GM18858 (cell line): Measurements from ENCODE around the gene RABEP2.
A peak's percentile ranks its signal among the peaks of the same experiment; 100 is the strongest.
"Not testable (repeated sequence)": the region's sequence is repeated elsewhere in the genome, so short reads cannot be mapped to it uniquely, and the experiment has no call there.

ENCODE experiments used
- ATAC-seq: cut with Tn5 transposase; IDR thresholded peaks from one replicate; pipeline ENCODE4 v1.9.1; 2021; ENCODE audit not compliant: unreplicated experiment

The RABEP2 gene

GRCh38 chr16:28879841-28880588, 45.0 kb downstream of the RABEP2 start:
- ATAC-seq = peak; percentile 74

DNA sequence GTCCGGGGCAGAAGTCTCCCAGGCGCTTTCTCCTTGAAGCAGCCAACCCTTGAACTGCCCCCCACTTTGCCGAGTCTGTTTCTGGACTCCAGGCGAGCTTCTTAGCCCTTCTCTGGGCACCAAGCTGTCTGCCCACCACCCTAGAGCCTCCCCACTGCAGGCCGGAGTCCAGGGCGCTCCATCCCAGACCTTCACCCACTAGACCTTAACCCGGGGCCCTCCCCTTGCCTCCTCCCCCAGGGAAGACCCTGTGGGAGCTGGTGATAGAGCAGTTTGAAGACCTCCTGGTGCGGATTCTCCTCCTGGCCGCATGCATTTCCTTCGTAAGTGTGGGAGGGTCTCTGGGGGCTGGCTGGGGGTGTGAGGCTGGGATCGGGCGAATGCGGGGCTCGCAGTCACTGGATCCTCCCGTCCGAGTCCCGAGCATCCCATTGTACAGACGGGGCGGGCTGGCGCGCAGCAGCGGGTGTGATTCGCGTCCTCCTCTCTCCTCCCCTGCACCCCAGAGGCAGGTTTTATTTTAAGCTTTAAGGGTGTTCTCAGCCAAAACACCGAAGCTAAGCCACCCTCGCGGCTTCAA, 45.7 kb downstream of the RABEP2 start:
- peak; percentile 18 for ATAC-seq

GRCh38 chr16:28878083-28878926, 46.7 kb downstream of the RABEP2 start, which contains the start of gene ATP2A1:
Gene ATP2A1 (plus strand): TSS chr16:28878488. CDS start chr16:28878672, 184 bp downstream.
- no peak for ATAC-seq

DNA sequence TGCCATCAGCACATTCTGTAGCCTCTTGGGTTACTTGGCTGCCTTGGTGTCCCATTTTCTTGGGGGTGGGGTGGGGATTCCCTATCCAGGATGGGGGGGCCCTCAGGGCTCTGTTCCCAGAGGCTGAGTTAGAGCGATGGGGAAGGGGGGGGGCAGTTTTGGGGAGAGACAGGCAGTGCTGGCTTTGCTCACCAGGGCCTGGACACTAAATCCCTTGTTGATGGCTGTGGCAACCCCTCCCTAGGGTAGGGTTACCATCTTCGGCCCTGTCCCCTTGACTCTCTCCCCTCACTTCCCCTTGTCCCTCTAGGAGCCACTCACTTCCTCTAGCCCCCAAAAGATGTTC, 47.4 kb downstream of the RABEP2 start:
- no peak for ATAC-seq

- no peak for ATAC-seq
Measured at GRCh38 chr16:28876973-28877654, 47.9 kb downstream of the RABEP2 start.

DNA sequence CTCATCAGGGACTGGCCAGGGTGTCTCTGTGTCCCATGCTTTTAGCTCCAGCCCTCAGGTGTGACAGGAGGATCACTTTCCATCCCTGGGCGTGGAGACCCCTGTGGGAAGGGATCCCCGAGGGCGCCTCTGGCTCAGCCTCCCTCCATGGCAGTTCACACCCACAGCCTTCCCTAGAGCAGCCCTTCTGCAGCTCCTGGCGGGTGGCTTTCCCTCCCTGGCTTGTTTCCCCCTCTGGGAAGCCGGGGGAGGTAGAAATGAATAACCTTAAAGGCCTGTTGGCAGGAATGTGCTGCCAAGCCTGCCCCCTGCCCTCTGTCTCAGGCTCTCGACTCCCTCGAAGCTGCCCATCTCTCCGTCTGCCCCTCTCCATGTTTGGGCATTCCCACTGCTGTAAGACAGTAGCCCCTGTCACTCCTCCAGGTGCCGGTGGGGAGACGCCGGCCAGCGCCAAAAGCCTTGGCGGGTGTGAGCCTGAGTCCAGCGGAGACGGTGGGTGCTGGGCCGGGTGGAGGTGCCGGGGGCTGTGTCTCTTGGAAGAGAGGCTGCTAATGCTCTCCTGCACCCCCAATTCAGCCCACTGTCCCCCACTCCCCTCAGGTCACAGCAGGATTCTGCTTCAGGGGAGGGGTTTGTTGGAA, 48.9 kb downstream of the RABEP2 start:
- ATAC-seq = no peak

GRCh38 chr16:28875134-28876018, 49.7 kb downstream of the RABEP2 start:
- ATAC-seq = no peak

- ATAC-seq = no peak
Measured at GRCh38 chr16:28874406-28874805, 50.6 kb downstream of the RABEP2 start.

- no peak for ATAC-seq
Measured at GRCh38 chr16:28873543-28874201, 51.4 kb downstream of the RABEP2 start.

DNA sequence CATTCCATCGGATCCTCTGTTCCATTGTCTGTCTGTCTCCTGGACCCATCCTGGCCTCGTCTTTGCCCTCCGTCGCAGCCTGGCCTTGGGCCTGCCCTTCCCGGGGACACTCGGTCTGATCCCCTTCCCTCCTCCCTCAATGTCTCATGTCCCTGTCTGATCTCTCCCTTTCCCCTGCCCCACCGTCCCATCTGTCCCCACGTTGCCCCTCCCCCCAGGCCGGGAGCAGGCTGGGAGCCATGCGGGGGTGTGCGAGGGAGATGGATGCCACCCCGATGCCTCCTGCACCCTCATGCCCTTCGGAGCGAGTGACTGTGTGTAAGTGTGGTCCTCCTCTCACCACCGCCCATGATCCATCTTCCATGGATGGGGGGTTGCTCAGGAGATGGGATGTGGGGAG, 52.1 kb downstream of the RABEP2 start:
- ATAC-seq = no peak

DNA sequence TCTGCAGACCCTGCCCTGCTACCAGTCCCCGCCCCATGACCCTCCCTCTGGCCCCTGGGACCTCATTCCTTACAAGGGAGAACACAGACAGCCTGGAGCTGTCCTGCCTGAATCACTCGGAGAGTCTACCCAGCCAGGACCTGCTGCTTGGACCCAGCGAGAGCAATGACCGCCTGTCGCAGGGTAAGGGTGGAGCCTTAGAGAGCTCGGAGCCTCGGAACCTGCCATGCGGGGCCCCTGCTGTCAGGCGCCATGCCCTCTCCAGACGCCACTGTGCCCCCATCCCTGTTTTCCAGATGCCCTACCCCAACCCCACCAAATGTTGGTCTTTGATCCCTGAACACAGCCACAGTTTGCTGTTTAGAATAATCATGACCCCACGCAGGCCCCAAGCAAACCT, 55.8 kb downstream of the RABEP2 start:
- no peak for ATAC-seq

DNA sequence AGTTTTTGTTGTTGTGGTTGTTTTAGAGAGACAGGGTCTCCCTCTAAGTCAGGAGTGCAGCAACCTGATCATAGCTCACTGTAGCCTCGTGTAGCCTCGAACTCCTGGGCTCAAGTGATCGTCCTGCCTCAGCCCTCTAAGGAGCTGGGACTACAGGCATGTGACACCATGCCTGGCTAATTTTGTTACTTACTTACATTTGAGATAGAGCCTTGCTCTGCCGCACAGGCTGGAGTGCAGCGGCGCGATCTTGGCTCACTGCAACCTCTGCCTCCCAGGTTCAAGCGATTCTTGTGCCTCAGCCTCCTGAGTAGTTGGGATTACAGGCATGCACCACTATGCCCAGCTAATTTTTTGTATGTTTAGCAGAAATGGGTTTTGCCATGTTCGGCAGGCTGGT, 57.4 kb downstream of the RABEP2 start:
- ATAC-seq = not testable (repeated sequence)

- no peak for ATAC-seq
Measured at GRCh38 chr16:28867241-28867640, 57.8 kb downstream of the RABEP2 start.

GRCh38 chr16:28866454-28866804, 58.6 kb downstream of the RABEP2 start:
- no peak for ATAC-seq

- ATAC-seq = no peak
Measured at GRCh38 chr16:28865722-28866453, 59.1 kb downstream of the RABEP2 start.

- no peak for ATAC-seq
Measured at GRCh38 chr16:28865001-28865688, 59.9 kb downstream of the RABEP2 start.

DNA sequence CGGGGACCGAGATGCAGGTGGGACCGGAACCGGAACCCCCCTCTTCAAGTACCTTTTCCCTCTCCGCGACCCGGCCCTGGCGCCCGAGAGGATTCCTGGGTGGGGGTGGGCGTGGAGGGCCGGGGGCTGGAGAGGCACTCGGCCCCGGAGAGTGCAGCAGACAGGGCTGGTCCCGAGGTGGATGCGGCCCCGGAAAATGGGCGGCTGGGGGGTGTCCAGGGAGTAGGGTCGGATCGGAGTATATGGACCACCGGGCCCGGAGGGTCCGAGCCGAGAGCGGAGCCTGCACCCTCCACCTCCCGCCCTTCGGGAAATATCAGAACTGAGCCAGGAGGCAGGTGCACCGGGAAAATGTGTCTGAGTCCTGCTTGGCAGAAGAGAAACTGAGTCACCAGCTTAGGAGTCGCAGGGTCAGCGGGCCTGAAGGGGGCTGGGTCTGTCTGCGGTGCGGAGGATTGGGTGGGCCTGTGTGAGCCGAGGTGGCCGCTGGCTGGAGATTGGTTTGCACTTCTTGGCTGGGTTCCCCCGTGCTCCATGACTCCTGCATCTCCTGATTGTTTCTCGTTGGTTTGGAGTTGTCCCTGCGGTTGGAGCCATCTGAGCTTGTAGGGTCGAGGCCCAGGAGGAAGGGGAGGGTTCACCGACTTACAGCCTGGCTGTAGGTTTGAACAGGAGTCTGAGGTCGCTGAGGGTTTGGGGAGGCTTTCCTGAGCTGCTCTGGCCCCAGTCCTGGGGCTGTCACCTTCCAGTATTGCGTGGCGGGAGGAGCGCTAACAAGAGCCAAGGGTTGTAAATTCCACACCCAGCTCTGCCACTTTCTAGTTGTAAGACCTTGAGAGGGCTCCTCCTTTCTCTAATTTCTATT, 60.9 kb downstream of the RABEP2 start:
- no peak for ATAC-seq
